SK-N-SH (cell line): ENCODE measurements around the gene NARS2. TPM values are rescaled to one million over a fixed set of nuclear protein-coding genes. Genes with fewer than 3 reads are reported as not detected.
A peak's percentile ranks its signal among the peaks of the same experiment; 100 is the strongest.

Experiments used
- CTCF ChIA-PET: fragments of 300-600, 350-600 bp; formaldehyde crosslinking; extraction: SDS; loops from one replicate; lab custom pipeline; 2021; lab: Yijun Ruan, JAX
- POLR2A ChIA-PET: fragments of 350-600 bp; sonication (Branson Sonifier 250); formaldehyde crosslinking; extraction: SDS; loops from one replicate; lab custom pipeline; 2020; ENCODE audit warnings: antibody characterized with exemption, inconsistent platforms; lab: Yijun Ruan, JAX
- DNase-seq: peaks from one replicate; pipeline ENCODE4 v3.0.0; 2012
- H2AFZ ChIP-seq: fragments of 200-600 bp; sonication (generic); 2 replicates; pipeline ENCODE4 v1.8.1; 2016; ENCODE audit warnings: antibody characterized with exemption, mild to moderate bottlenecking, low read depth
- H3F3A ChIP-seq: fragments of 200-600 bp; sonication (generic); replicated peaks from 2 replicates; pipeline ENCODE3; 2016; ENCODE audit warnings: antibody characterized with exemption, mild to moderate bottlenecking; ENCODE audit not compliant: insufficient read depth
- H3K27ac ChIP-seq, 2 experiments: fragments of 200-500 bp in 1 of 2; fragments of 200-600 bp in 1 of 2; sonication (Bioruptor generic) in 1 of 2; sonication (generic), shearing (Covaris generic) in 1 of 2; 2 replicates each; pipeline versions ENCODE4 v1.5.1 to v1.6.1; 2014 to 2016; ENCODE audit warnings: low read depth in 2 of 2, inconsistent platforms in 1 of 2, low read length in 1 of 2, mild to moderate bottlenecking in 1 of 2, mixed read lengths in 1 of 2
- H3K27me3 ChIP-seq: fragments of 200-600 bp; sonication (generic), shearing (Covaris generic); 2 replicates; pipeline ENCODE4 v1.6.1; 2016; ENCODE audit warnings: mixed run types; ENCODE audit not compliant: insufficient read depth
- H3K36me3 ChIP-seq, 2 experiments: fragments of 200-500 bp in 1 of 2; fragments of 200-600 bp in 1 of 2; sonication (Bioruptor generic) in 1 of 2; sonication (generic) in 1 of 2; replicated peaks in 1 of 2; 2 replicates each; pipeline versions ENCODE3 to v1.5.1; 2014 to 2016; ENCODE audit warnings: low read length in 1 of 2, mild to moderate bottlenecking in 1 of 2; ENCODE audit not compliant: insufficient read depth in 2 of 2, control insufficient read depth in 1 of 2
- H3K4me1 ChIP-seq, 2 experiments: fragments of 200-500 bp in 1 of 2; fragments of 200-600 bp in 1 of 2; sonication (Bioruptor generic) in 1 of 2; sonication (generic), shearing (Covaris generic) in 1 of 2; 2 replicates each; pipeline versions ENCODE4 v1.5.1 to v1.6.1; 2014 to 2016; ENCODE audit warnings: low read depth in 1 of 2, low read length in 1 of 2, mixed run types in 1 of 2; ENCODE audit not compliant: insufficient read depth in 2 of 2, control insufficient read depth in 1 of 2
- H3K4me2 ChIP-seq: fragments of 200-600 bp; sonication (generic), shearing (Covaris generic); 2 replicates; pipeline ENCODE4 v1.6.1; 2017; ENCODE audit warnings: mixed run types
- H3K4me3 ChIP-seq, 2 experiments: fragments of 200-500 bp in 1 of 2; fragments of 200-600 bp in 1 of 2; sonication (Bioruptor generic) in 1 of 2; sonication (generic), shearing (Covaris generic) in 1 of 2; 2 replicates each; pipeline versions ENCODE4 v1.5.1 to v1.8.1; 2014 to 2016; ENCODE audit warnings: low read depth in 2 of 2, inconsistent platforms in 1 of 2, low read length in 1 of 2, mild to moderate bottlenecking in 1 of 2, mixed read lengths in 1 of 2, moderate library complexity in 1 of 2
- H3K79me2 ChIP-seq: fragments of 200-600 bp; sonication (generic); 2 replicates; pipeline ENCODE4 v1.8.1; 2017; ENCODE audit warnings: mild to moderate bottlenecking; ENCODE audit not compliant: insufficient read depth
- H3K9ac ChIP-seq: fragments of 200-600 bp; sonication (generic); 2 replicates; pipeline ENCODE4 v1.6.1; 2017; ENCODE audit warnings: mixed run types
- H3K9me2 ChIP-seq: fragments of 200-600 bp; sonication (generic); 2 replicates; pipeline ENCODE4 v1.6.1; 2017; ENCODE audit warnings: mixed run types
- H3K9me3 ChIP-seq: fragments of 200-600 bp; sonication (generic); 2 replicates; pipeline ENCODE4 v1.6.1; 2017; ENCODE audit warnings: mixed run types, mild to moderate bottlenecking, moderate library complexity
- H4K20me1 ChIP-seq: fragments of 200-600 bp; sonication (generic); 2 replicates; pipeline ENCODE4 v1.6.1; 2017; ENCODE audit warnings: mild to moderate bottlenecking, mixed run types; ENCODE audit not compliant: insufficient read depth
- FOXM1 ChIP-seq: IDR thresholded peaks from 2 replicates; pipeline ENCODE4 v1.4.0; 2012; ENCODE audit warnings: low read depth, mild to moderate bottlenecking
- JUND ChIP-seq: IDR thresholded peaks from 2 replicates; pipeline ENCODE4 v1.4.0; 2012
- MAX ChIP-seq: IDR thresholded peaks from 2 replicates; pipeline ENCODE4 v1.4.0; 2012; ENCODE audit warnings: low read depth
- MEF2A ChIP-seq: IDR thresholded peaks from 2 replicates; pipeline ENCODE4 v1.4.0; 2012; ENCODE audit warnings: low read depth, borderline replicate concordance
- MXI1 ChIP-seq: IDR thresholded peaks from 2 replicates; pipeline ENCODE4 v1.6.1; 2012; ENCODE audit warnings: mild to moderate bottlenecking, low read depth, low read length, improper control_type of control experiment
- NRF1 ChIP-seq: IDR thresholded peaks from 2 replicates; pipeline ENCODE4 v1.6.1; 2012; ENCODE audit warnings: low read depth, mild to moderate bottlenecking, low read length
- TAF1 ChIP-seq: IDR thresholded peaks from 2 replicates; pipeline ENCODE4 v1.6.1; 2012; ENCODE audit warnings: low read depth, mild to moderate bottlenecking, low read length, moderate library complexity, borderline replicate concordance
- TEAD4 ChIP-seq: IDR thresholded peaks from 2 replicates; pipeline ENCODE4 v1.4.0; 2012; ENCODE audit warnings: mild to moderate bottlenecking, borderline replicate concordance; ENCODE audit not compliant: insufficient read depth
- USF1 ChIP-seq: IDR thresholded peaks from 2 replicates; pipeline ENCODE4 v1.4.0; 2012; ENCODE audit warnings: low read depth, borderline replicate concordance
- WGBS: methylation state at CpG from one replicate; pipeline ENCODE4 v1.1.6; 2017; ENCODE audit warnings: low lambda C conversion rate; 5-methylcytosine and 5-hydroxymethylcytosine counted together
- polyA plus RNA-seq, 3 experiments: library from polyadenylated mRNA; depleted of rRNA; stranded (reverse); fragments of >200 nt; gene quantifications; 2 replicates each; pipeline ENCODE4 v1.2.3, GENCODE V29; 2012
- TF ChIP-seq, protein P1 (sequence below): fragments of 200-600 bp; sonication (generic); IDR thresholded peaks from 2 replicates; pipeline ENCODE4 v1.6.1; 2017; ENCODE audit warnings: antibody characterized with exemption, mild to moderate bottlenecking, moderate library complexity

NARS2 gene
- polyA plus RNA-seq, 1 of the 3 experiments (the other 2 are of a cell fraction): 8.9 TPM

GRCh38 chr11:78446210-78446609, 128.5 kb downstream of the NARS2 start:
- H3K9ac ChIP-seq: no peak overlapping the region
- peaks cover 0 to under 1% of the 10 kb centered on the region in 2 experiments; a peak in 1 of 4 replicates for H3K4me1 ChIP-seq
- no peak overlapping the region for H3K4me3 ChIP-seq
- TF ChIP-seq NRF1: no peak
- H3K9me3 ChIP-seq: no peaks in the 10 kb centered on the region
- peak; percentile 23 for DNase-seq
- POLR2A ChIA-PET: no interaction called here
- H3K79me2 ChIP-seq: no peaks in the 10 kb centered on the region
- no peak overlapping the region for H2AFZ ChIP-seq
- H4K20me1 ChIP-seq: no peaks in the 10 kb centered on the region
- H3K4me2 ChIP-seq: no peak overlapping the region
- H3K27ac ChIP-seq: peak overlapping the region in 1 of 2 experiments; percentile 75; a peak in 2 of 4 replicates
- no peaks in the 10 kb centered on the region for H3F3A ChIP-seq
- H3K36me3 ChIP-seq: peaks cover 5 to 13% of the 10 kb centered on the region in 2 experiments
- no peaks in the 10 kb centered on the region for H3K27me3 ChIP-seq
- CTCF ChIA-PET: no interaction called here
- H3K9me2 ChIP-seq: no peaks in the 10 kb centered on the region

DNA sequence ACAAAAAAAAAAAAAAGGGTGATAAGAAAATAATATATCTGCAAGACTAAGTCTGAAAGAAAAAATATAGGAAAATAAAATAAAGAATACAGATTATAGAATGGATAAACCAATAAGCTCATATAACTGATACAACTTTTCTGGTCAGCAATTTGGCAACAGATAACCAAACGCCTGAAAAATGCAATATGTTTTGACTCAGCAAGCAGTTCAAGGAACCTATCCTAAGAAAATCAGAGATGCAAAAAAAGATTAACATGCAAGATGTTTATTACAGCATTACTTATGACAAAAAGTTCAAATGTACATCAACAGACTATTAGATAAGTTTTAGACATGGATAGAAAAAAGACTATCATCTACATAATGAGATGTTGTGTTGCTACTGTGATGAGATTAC, 129.9 kb downstream of the NARS2 start:
- WGBS: 91% methylated on average over 1 of the region's 1 CpG
- no peak overlapping the region for H3K9ac ChIP-seq

More for the DNA sequence above, 129.9 kb downstream of the NARS2 start:
- TF ChIP-seq, protein P1, sequence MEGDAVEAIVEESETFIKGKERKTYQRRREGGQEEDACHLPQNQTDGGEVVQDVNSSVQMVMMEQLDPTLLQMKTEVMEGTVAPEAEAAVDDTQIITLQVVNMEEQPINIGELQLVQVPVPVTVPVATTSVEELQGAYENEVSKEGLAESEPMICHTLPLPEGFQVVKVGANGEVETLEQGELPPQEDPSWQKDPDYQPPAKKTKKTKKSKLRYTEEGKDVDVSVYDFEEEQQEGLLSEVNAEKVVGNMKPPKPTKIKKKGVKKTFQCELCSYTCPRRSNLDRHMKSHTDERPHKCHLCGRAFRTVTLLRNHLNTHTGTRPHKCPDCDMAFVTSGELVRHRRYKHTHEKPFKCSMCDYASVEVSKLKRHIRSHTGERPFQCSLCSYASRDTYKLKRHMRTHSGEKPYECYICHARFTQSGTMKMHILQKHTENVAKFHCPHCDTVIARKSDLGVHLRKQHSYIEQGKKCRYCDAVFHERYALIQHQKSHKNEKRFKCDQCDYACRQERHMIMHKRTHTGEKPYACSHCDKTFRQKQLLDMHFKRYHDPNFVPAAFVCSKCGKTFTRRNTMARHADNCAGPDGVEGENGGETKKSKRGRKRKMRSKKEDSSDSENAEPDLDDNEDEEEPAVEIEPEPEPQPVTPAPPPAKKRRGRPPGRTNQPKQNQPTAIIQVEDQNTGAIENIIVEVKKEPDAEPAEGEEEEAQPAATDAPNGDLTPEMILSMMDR: no peak
- TF ChIP-seq MAX (no peak), TEAD4 (no peak), JUND (no peak), MXI1 (no peak), FOXM1 (no peak), MEF2A (no peak), TAF1 (no peak), USF1 (no peak)
- Histone ChIP-seq H3K4me2 (no peak overlapping the region), H4K20me1 (no peaks in the 10 kb centered on the region), H2AFZ (no peak overlapping the region), H3K79me2 (no peaks in the 10 kb centered on the region), H3K4me3 (no peak overlapping the region), H3K36me3 (peaks cover 5 to 13% of the 10 kb centered on the region in 2 experiments), H3K9me2 (no peaks in the 10 kb centered on the region), H3F3A (no peaks in the 10 kb centered on the region), H3K27me3 (no peaks in the 10 kb centered on the region), H3K4me1 (no peaks in the 10 kb centered on the region; a peak in 1 of 4 replicates), H3K9me3 (no peaks in the 10 kb centered on the region), H3K27ac (no peak overlapping the region; a peak in 1 of 4 replicates)
- DNase-seq: no peak
- CTCF ChIA-PET: no interaction called here
- POLR2A ChIA-PET: interaction anchor here (1.2 kb wide), 1 partner anchor 58 kb away, joined by 3 read pairs; no protein-coding TSS in a partner anchor
